Transverse colon (tissue), 3 donors: ENCODE measurements around the gene TLE3.

Source experiments
- POLR2A ChIP-seq: fragments of 450-650 bp; IDR thresholded peaks from one replicate; pipeline ENCODE4 v1.6.1; 2016; ENCODE audit warnings: antibody characterized with exemption, mild to moderate bottlenecking, moderate library complexity
- TF ChIP-seq, protein P1 (sequence below), 5 experiments: fragments of 200-600 bp in 3 of 5; fragments of 450-650 bp in 2 of 5; sonication (generic) in 3 of 5; IDR thresholded peaks; 1 replicate in 2 of 5; 2 replicates in 3 of 5; pipeline ENCODE4 v1.5.1; 2016 to 2017; ENCODE audit warnings: antibody characterized with exemption in 5 of 5, inconsistent platforms in 3 of 5, mild to moderate bottlenecking in 2 of 5, moderate library complexity in 1 of 5

DNA sequence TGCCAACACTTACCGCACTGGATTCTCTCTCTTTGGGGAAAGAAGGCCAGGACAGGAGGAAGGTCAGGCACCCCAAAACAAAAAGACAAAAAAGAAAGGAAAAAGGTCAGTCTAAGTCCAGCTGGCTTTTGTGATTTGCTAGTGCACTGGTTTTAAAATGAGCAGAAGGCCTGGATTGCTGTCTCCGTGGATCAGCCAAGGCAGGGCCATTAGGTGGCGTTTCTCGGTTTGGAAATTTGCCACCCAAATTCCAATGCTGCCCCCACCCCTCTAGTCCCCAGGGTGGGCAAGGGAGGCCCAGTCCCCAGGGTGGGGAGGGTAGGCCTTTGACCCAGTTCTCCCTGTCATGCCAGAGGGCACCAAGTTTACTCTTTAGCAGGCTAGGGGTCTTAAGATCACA, 33.3 kb downstream of the TLE3 start:
- TF ChIP-seq, protein P1, sequence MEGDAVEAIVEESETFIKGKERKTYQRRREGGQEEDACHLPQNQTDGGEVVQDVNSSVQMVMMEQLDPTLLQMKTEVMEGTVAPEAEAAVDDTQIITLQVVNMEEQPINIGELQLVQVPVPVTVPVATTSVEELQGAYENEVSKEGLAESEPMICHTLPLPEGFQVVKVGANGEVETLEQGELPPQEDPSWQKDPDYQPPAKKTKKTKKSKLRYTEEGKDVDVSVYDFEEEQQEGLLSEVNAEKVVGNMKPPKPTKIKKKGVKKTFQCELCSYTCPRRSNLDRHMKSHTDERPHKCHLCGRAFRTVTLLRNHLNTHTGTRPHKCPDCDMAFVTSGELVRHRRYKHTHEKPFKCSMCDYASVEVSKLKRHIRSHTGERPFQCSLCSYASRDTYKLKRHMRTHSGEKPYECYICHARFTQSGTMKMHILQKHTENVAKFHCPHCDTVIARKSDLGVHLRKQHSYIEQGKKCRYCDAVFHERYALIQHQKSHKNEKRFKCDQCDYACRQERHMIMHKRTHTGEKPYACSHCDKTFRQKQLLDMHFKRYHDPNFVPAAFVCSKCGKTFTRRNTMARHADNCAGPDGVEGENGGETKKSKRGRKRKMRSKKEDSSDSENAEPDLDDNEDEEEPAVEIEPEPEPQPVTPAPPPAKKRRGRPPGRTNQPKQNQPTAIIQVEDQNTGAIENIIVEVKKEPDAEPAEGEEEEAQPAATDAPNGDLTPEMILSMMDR (IDR thresholded peaks at IDR 0.05), result no peak
- no peak for TF ChIP-seq POLR2A
